22Rv1 (cell line): ENCODE data around the gene SH3PXD2A.
"Not testable (repeated sequence)": the region's sequence is repeated elsewhere in the genome, so short reads cannot be mapped to it uniquely, and the experiment has no call there.

Experiments
- H3K27ac ChIP-seq: fragments of 450-650 bp; 2 replicates; pipeline ENCODE4 v1.5.1; 2017
- CTCF ChIP-seq: fragments of 450-650 bp; IDR thresholded peaks from 2 replicates; pipeline ENCODE4 v1.5.1; 2017; ENCODE audit warnings: mild to moderate bottlenecking
- ZFX ChIP-seq: fragments of 450-650 bp; IDR thresholded peaks from 2 replicates; pipeline ENCODE4 v1.6.1; 2017; ENCODE audit warnings: antibody characterized with exemption, borderline replicate concordance

The SH3PXD2A gene

GRCh38 chr10:103737735-103738367, 117.5 kb downstream of the SH3PXD2A start:
- TF ChIP-seq ZFX (no peak), CTCF (no peak)
- no peak overlapping the region for H3K27ac ChIP-seq

GRCh38 chr10:103736763-103737162, 118.6 kb downstream of the SH3PXD2A start:
- no peak overlapping the region for H3K27ac ChIP-seq

GRCh38 chr10:103736044-103736443, 119.3 kb downstream of the SH3PXD2A start:
- TF ChIP-seq CTCF (no peak), ZFX (no peak)
- no peak overlapping the region for H3K27ac ChIP-seq

More at GRCh38 chr10:103736763-103737162, 118.6 kb downstream of the SH3PXD2A start:
- TF ChIP-seq CTCF, result peak; percentile 50
- no peak for TF ChIP-seq ZFX

- TF ChIP-seq ZFX, result no peak
- no peak for TF ChIP-seq CTCF
- H3K27ac ChIP-seq, result no peak overlapping the region
Observed at GRCh38 chr10:103734731-103735130, 120.6 kb downstream of the SH3PXD2A start.

- TF ChIP-seq CTCF (no peak), ZFX (no peak)
- no peak overlapping the region for H3K27ac ChIP-seq
Observed at GRCh38 chr10:103733045-103733419, 122.3 kb downstream of the SH3PXD2A start.

- TF ChIP-seq CTCF (no peak), ZFX (no peak)
- no peak overlapping the region for H3K27ac ChIP-seq
Observed at GRCh38 chr10:103732339-103733044, 122.9 kb downstream of the SH3PXD2A start.

GRCh38 chr10:103731609-103732270, 123.6 kb downstream of the SH3PXD2A start:
- no peak overlapping the region for H3K27ac ChIP-seq
- no peak for TF ChIP-seq CTCF
- TF ChIP-seq ZFX, result no peak

GRCh38 chr10:103731026-103731425, 124.3 kb downstream of the SH3PXD2A start:
- not testable (repeated sequence) for H3K27ac ChIP-seq
